Neuron (in vitro differentiated cells): ENCODE measurements around the gene GALE.
"Not testable (repeated sequence)": the region's sequence is repeated elsewhere in the genome, so short reads cannot be mapped to it uniquely, and the experiment has no call there.

ENCODE experiments used
- H2AFZ ChIP-seq: one replicate; pipeline ENCODE4 v1.6.1; 2013; ENCODE audit warnings: low read depth, mild to moderate bottlenecking, inconsistent platforms, low read length, moderate library complexity
- H3K27me3 ChIP-seq: one replicate; pipeline ENCODE4 v1.6.1; 2013; ENCODE audit warnings: low read length; ENCODE audit not compliant: insufficient read depth
- H3K36me3 ChIP-seq: one replicate; pipeline ENCODE4 v1.6.1; 2013; ENCODE audit warnings: low read length; ENCODE audit not compliant: insufficient read depth
- H3K4me1 ChIP-seq: one replicate; pipeline ENCODE4 v1.6.1; 2013; ENCODE audit warnings: low read length; ENCODE audit not compliant: insufficient read depth
- H3K4me3 ChIP-seq: 2 replicates; pipeline ENCODE4 v1.5.1; 2013; ENCODE audit warnings: mild to moderate bottlenecking, low read length, moderate library complexity
- H3K9me3 ChIP-seq: one replicate; pipeline ENCODE4 v1.6.1; 2013; ENCODE audit warnings: low read length

The GALE gene

DNA sequence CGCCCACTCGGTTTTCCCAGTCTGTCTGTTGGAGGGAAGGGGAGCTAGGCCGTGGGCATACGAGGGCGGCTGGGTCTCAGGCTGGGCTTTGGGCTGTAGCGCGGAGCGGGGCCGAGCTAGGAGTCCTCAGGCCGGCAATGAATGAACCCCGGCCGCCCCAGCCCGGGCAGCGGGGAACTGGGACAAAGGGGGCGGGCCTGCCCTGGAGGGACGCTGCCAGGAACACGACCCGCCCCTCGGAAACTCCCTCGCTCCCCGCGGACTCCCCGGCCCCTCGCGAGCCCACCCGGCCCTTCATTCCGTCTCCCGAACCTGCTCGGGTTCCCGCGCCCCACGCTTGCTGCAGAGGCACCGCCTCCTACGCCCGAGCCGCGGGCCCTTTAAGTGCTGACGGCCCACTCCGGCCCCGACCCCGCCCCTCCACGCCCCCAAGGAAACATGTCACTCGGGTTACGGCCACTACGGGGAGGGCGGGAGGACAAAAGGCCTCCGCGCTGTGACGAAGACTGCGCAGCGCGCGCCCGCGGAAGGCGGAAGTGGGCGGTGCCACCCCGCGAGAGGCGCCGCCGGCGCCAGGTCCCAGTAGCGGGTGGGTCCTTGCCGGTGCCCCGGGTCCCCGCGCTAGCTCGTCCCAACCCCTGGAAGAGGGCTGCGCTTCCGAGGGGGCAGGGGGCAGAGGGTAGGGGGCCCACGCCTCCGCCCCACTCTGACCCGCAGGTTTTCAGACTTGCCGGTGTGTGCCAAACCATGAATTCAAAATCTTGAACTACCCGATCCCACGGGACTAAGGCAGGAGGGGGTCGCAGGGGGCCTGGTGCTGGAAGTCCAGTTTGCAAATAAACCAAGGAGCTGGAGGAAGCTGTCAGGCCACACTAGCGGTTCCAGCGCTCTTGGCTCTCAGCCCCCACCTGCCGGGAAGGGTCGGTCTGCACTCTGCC lies at the start of gene GALE:
Gene GALE (minus strand): TSS at position 355 of the 938 bp plus-strand sequence. CDS start 1,747 bp downstream, outside the sequence.
- Histone ChIP-seq H3K9me3 (no peaks in the 10 kb centered on the region), H2AFZ (peak within 1 kb of the TSS; percentile 62), H3K4me1 (peaks cover 14% of the 10 kb centered on the region), H3K36me3 (peaks cover 30% of the 10 kb centered on the region), H3K27me3 (no peaks in the 10 kb centered on the region), H3K4me3 (peak within 1 kb of the TSS; percentile 91)

DNA sequence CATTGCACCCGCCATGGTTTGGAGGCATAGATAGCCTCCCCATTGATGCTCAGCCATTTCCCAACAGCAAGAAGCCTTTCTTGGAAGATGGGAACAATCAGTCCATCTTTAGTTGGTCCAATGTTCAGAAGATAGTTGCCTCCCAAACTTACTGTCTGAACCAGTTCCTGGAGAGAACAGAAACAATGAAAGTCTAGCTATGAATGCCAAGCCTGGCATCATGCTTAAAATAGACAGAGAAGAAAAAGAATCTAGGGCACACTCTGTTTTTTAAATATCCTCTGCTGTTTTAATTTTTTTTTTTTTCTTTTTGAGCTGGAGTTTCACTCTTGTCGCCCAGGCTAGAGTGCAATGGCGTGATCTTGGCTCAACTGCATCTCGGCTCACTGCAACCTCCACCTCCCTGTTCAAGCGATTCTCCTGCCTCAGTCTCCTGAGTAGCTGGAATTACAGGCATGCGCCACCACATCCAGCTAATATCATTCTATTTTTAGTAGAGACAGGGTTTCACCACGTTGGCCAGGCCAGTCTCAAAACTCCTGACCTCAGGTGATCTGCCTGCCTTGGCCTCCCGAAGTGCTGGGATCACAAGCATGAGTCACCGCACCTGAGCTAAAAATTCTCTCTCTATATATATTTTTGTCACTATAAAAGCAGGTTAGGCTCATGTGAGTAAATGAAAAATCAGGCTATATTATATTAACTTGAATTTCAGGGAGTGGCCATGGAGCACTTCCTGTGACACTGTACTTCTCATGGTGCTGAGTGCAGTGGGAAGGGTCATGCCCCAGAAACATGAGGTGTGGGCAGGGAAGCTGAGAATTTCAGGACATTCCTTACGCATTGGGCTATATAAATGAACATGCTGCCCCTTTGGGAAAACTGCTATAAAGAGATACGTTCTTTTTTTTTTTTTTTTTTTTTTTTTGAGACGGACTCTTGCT lies 48.4 kb upstream of the GALE start:
- Histone ChIP-seq H3K36me3 (no peaks in the 10 kb centered on the region), H2AFZ (no peak overlapping the region), H3K9me3 (peaks cover 4% of the 10 kb centered on the region), H3K4me1 (no peaks in the 10 kb centered on the region), H3K4me3 (no peak overlapping the region), H3K27me3 (no peaks in the 10 kb centered on the region)

DNA sequence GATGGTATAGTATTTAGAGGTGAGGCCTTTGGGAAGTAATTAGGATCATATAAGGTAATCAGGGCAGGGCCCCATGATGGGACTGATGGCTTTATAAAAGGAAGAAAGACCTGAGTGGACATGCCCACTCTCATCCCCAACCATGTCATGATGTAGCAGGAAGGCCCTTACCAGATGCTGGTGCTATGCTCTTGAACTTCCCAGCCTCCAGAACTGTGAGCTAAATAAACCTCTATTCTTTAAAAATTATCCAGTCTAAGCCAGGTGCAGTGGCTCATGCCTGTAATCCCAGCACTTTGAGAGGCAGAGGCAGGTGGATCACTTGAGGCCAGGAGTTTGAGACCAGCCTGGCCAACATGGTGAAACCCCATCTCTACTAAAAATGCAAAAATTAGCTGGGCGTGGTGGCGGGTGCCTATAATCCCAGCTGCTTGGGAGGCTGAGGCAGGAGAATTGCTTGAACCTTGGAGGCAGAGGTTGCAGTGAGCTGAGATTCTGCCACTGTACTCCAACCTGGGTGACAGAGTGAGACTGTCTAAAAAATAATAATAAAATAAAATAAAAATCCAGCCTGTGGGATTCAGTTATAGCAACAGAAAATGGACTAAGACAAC lies 47.0 kb upstream of the GALE start:
- not testable (repeated sequence) for H3K9me3 ChIP-seq, H3K27me3 ChIP-seq, H3K4me1 ChIP-seq, H3K4me3 ChIP-seq, H3K36me3 ChIP-seq, H2AFZ ChIP-seq

DNA sequence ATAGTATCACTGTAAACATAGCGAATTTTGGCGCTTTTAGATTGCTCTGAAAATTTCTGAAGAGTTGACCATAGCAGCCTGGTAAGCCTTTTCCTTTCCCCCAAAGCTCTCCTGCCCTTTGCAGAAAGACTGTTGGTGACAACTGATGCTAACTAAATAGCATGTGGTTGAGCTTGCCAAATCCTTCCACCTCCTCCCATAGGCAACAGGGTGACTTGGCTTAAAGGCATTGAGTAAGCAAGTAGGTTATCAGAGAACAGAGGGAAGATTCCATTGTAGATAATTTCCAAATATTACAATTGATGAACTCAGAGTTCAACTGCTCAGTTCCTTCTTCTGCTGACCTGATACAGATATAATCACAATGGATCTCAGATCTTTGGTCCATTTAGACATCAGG lies 44.6 kb upstream of the GALE start:
- no peaks in the 10 kb centered on the region for H3K27me3 ChIP-seq
- no peaks in the 10 kb centered on the region for H3K4me1 ChIP-seq
- no peak overlapping the region for H2AFZ ChIP-seq
- H3K9me3 ChIP-seq, result peaks cover 3% of the 10 kb centered on the region
- H3K36me3 ChIP-seq, result no peaks in the 10 kb centered on the region
- no peak overlapping the region for H3K4me3 ChIP-seq

DNA sequence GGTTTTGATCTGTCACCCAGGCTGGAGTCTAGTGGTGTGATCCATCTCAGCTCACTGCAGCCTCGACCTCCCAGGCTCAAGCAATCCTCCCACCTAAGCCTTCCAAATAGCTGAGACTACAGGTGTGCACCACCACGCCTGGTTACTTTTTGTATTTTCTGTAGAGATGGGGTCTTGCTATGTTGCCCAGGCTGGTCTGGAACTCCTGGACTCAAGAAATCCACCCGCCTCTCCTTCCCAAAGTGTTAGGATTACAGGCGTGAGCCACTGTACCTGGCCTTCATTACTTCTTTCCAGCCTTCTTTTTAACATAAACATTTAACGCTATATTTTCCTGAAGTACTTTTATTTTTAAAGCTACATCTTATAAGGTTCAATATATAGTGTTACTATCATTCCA lies 43.1 kb upstream of the GALE start:
- peaks cover 3% of the 10 kb centered on the region for H3K9me3 ChIP-seq
- no peaks in the 10 kb centered on the region for H3K27me3 ChIP-seq
- H2AFZ ChIP-seq, result no peak overlapping the region
- peaks cover 3% of the 10 kb centered on the region for H3K4me1 ChIP-seq
- no peaks in the 10 kb centered on the region for H3K36me3 ChIP-seq
- H3K4me3 ChIP-seq, result no peak overlapping the region

DNA sequence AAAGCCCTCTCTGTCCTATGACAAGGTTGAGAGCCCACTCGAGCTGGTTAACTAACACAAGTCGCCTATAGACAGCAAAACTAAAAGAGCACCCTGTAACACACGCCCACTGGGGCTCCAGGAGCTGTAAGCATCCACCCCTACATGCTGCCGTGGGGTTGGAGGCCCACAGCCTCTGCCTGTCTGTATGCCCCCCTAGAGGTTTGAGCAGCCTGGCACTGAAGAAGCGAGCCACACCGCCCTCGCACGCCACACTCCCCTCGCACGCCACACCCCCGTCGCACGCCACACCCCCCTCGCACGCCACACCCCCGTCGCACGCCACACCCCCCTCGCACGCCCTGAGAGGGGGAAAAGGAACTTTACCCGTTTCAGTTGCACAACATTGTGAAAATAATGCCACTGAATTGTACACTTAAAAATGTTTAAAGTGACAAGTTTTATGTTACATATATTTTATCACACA lies 37.9 kb upstream of the GALE start:
- no peaks in the 10 kb centered on the region for H3K36me3 ChIP-seq
- H2AFZ ChIP-seq, result peak overlapping the region; percentile 60
- peaks cover 12% of the 10 kb centered on the region for H3K27me3 ChIP-seq
- no peaks in the 10 kb centered on the region for H3K9me3 ChIP-seq
- H3K4me1 ChIP-seq, result peaks cover 7% of the 10 kb centered on the region
- peak overlapping the region; percentile 34 for H3K4me3 ChIP-seq

DNA sequence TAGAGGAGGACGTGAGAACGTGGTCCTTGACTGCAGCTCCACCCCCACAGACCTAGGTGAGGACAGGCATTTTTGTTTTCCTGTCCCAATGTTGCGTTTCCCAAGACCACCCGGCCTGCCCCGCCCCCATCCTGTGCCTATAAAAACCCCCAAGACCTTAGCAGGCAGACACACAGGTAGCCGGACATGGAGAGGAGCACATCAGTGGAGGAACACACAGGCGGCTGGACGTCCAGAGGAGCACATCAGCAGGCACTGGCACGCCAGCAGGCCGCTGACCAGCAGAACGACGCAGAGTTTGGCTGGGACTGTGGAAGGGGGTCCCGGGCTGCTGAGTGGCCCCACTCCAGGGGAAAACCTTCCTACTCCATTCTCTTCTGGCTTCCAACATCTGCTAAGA lies 37.4 kb upstream of the GALE start:
- peak overlapping the region; percentile 60 for H2AFZ ChIP-seq
- H3K4me3 ChIP-seq, result no peak overlapping the region
- no peaks in the 10 kb centered on the region for H3K36me3 ChIP-seq
- H3K27me3 ChIP-seq, result peaks cover 12% of the 10 kb centered on the region
- H3K9me3 ChIP-seq, result no peaks in the 10 kb centered on the region
- H3K4me1 ChIP-seq, result peaks cover 7% of the 10 kb centered on the region

DNA sequence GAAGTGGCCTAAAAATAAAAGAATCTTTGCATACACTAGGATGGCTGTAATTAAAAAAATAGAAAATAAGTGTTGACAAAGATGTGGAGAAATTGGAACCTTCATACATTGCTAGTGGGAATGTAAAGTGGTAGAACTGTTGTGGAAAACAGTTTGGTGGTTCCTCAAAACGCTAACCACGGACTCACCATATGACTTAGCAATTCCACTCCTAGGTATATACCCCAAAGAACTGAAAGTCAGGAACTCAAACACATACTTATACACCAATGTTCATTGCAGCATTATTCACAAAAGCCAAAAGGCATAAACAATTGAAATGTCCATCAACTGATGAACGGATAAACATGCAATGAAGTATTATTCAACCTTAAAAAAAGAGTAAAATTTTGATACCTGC lies 35.5 kb upstream of the GALE start:
- Histone ChIP-seq H3K36me3 (no peaks in the 10 kb centered on the region), H3K4me1 (peaks cover 7% of the 10 kb centered on the region), H3K9me3 (no peaks in the 10 kb centered on the region), H3K4me3 (no peak overlapping the region), H3K27me3 (peaks cover 12% of the 10 kb centered on the region), H2AFZ (no peak overlapping the region)

DNA sequence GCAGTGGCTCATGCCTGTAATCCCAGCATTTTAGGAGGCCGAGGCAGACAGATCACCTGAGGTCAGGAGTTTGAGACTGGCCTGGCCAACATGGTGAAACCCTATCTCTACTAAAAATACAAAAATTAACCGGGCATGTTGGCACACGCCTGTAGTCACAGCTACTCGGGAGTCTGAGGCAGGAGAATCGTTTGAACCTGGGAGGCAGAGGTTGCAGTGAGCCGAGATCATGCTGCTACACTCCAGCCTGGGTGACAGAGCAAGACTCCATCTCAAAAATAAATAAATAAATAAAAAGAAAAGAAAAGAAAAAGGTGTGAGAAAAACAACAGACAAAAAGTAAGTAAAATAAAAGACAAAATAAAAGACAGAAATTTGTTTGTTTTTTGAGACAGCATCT lies 33.6 kb upstream of the GALE start:
- H3K9me3 ChIP-seq, H2AFZ ChIP-seq, H3K36me3 ChIP-seq, H3K4me3 ChIP-seq, H3K4me1 ChIP-seq: not testable (repeated sequence)
- H3K27me3 ChIP-seq, result peaks cover 12% of the 10 kb centered on the region

DNA sequence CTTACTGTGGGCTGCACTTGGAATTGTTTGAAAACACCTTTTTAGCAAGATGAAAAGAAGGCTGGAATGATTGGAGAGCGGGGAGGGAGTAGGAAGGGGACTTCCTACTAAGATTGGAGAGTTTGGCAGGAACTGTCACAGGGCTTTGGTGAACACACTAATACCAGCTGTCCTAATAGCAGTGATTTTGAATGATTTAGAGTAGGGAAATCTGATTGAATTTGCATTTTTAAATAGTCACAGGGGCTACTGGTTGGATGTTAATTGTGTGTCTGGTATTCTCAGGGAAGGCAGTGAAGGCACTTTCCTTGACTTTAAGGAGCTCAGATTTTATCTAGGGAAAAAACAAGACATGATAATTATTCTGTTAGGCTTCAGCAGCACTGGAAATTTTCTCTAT lies 27.2 kb upstream of the GALE start:
- Histone ChIP-seq H2AFZ (no peak overlapping the region), H3K36me3 (no peaks in the 10 kb centered on the region), H3K4me1 (peaks cover 11% of the 10 kb centered on the region), H3K4me3 (no peak overlapping the region), H3K9me3 (no peaks in the 10 kb centered on the region), H3K27me3 (no peaks in the 10 kb centered on the region)

DNA sequence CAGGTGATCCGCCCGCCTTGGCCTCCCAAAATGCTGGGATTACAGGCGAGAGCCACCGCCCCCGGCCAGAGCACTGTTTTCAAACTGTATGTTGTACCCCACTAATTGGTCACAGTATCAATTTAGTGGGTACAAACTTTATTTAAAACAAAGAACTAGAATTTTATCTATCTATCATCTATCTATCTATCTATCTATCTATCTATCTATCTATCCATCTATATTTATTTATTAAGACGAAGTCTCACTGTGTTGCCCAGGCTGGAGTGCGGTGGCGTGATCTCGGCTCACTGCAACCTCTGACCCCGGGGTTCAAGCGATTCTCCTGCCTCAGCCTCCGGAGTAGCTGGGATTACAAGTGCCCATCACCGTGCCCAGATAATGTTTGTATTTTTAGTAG lies 26.0 kb upstream of the GALE start:
- H3K4me3 ChIP-seq, H2AFZ ChIP-seq, H3K9me3 ChIP-seq, H3K36me3 ChIP-seq, H3K27me3 ChIP-seq: not testable (repeated sequence)
- peaks cover 11% of the 10 kb centered on the region for H3K4me1 ChIP-seq

DNA sequence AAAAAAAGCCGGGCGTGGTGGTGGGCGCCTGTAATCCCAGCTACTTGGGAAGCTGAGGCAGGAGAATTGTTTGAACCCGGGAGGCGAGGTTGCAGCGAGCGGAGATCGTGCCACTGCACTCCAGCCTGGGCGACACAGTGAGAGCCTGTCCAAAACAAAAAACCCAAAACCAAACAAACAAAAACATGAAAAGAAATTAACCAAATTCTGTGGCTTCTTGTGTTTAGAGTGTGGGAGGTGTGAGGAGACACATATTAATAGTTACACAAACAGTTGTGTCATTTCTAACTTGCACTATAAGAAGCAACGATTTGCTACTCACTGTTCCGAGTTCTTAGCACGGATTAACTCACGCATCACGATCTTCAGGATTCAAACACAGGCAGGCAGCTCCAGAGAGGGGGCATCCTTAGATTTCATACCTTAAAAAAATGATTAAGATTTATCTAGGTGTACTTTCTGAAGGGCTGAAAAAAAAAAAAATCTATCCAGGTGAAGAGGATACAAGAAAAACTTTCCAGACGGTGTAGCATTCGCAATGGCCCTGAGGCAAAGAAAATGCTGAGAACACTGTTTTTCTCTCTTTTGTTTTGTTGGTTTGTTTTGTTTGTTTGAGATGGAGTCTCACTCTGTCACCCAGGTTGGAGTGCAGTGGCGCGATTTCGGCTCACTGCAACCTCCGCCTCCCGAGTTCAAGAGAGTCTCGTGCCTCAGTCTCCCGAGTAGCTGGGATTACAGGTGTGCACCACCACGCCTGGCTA lies 25.4 kb upstream of the GALE start:
- Histone ChIP-seq H3K36me3 (no peaks in the 10 kb centered on the region), H3K9me3 (no peaks in the 10 kb centered on the region), H3K27me3 (no peaks in the 10 kb centered on the region), H2AFZ (peak overlapping the region; percentile 66), H3K4me3 (peak overlapping the region; percentile 96), H3K4me1 (peaks cover 11% of the 10 kb centered on the region)
